Tibial artery (tissue), 4 donors: ENCODE results near the gene ABHD16B.

Experiments
- DNase-seq, 2 donors: peaks; one replicate each; pipeline ENCODE4 v3.0.0-alpha.2; 2019
- H3K27ac ChIP-seq, 2 donors: fragments of 200-600 bp; sonication (generic) in 1 of 2; 1 replicate in 1 of 2; 2 replicates in 1 of 2; pipeline ENCODE4 v1.5.1; 2018 to 2019; ENCODE audit warnings: mild to moderate bottlenecking in 1 of 2
- H3K27me3 ChIP-seq, 2 donors: fragments of 200-600 bp; sonication (generic) in 1 of 2; one replicate each; pipeline versions ENCODE4 v1.5.1 to v1.6.0; 2016 to 2019
- H3K36me3 ChIP-seq, 3 donors: fragments of 200-600 bp; sonication (generic) in 2 of 3; one replicate each; pipeline ENCODE4 v1.5.1; 2016 to 2019; ENCODE audit warnings: mild to moderate bottlenecking in 2 of 3
- H3K4me1 ChIP-seq, 4 donors: fragments of 200-600 bp; sonication (generic) in 2 of 4; 1 replicate in 3 of 4; 2 replicates in 1 of 4; pipeline ENCODE4 v1.5.1; 2016 to 2019
- H3K4me3 ChIP-seq, 2 donors: fragments of 200-600 bp; sonication (generic) in 1 of 2; 1 replicate in 1 of 2; 2 replicates in 1 of 2; pipeline ENCODE4 v1.5.1; 2018 to 2019; ENCODE audit warnings: mild to moderate bottlenecking in 2 of 2
- H3K9me3 ChIP-seq, 3 donors: fragments of 200-600 bp; sonication (generic) in 1 of 3; one replicate each; pipeline ENCODE4 v1.5.1; 2016 to 2019
- intact Hi-C: fragments of 100-400 bp; cut with DNase I; formaldehyde crosslinking; loops from one replicate; pipeline ENCODE4 v1.15.0; 2023; ENCODE audit warnings: low total_unique reads
- TF ChIP-seq, protein P1 (sequence below), 2 experiments: fragments of 200-600 bp in 1 of 2; fragments of 450-650 bp in 1 of 2; IDR thresholded peaks; one replicate each; pipeline ENCODE4 v1.5.1; 2017 to 2019; ENCODE audit warnings: antibody characterized with exemption in 2 of 2, mild to moderate bottlenecking in 1 of 2, moderate library complexity in 1 of 2

The ABHD16B gene

DNA sequence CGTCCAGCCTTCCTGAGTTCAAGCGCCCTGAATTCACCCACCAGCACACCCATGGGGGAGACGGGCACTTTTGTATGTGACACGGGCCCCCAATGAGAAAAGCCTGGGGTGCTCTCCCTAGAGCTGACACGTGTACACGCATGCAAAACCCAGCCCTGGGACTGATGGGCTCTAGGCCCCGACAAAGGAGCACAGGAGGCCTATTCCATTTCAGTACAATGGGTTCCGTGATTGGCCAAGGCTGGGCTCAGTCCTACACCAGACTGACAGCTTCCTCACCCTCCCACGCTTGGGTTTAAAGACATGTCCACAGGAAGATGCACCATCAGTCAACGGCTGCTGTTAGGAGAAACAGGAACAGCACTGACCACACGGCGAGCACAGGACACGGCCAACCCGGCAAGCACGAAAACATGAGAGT lies 39.0 kb upstream of the ABHD16B start:
- H3K4me1 ChIP-seq, result no peaks in the 10 kb centered on the region
- H3K27me3 ChIP-seq, result peaks cover 0 to 11% of the 10 kb centered on the region in 2 donors
- no peak overlapping the region for H3K27ac ChIP-seq
- no peak for DNase-seq
- H3K9me3 ChIP-seq, result no peaks in the 10 kb centered on the region
- TF ChIP-seq, protein P1, sequence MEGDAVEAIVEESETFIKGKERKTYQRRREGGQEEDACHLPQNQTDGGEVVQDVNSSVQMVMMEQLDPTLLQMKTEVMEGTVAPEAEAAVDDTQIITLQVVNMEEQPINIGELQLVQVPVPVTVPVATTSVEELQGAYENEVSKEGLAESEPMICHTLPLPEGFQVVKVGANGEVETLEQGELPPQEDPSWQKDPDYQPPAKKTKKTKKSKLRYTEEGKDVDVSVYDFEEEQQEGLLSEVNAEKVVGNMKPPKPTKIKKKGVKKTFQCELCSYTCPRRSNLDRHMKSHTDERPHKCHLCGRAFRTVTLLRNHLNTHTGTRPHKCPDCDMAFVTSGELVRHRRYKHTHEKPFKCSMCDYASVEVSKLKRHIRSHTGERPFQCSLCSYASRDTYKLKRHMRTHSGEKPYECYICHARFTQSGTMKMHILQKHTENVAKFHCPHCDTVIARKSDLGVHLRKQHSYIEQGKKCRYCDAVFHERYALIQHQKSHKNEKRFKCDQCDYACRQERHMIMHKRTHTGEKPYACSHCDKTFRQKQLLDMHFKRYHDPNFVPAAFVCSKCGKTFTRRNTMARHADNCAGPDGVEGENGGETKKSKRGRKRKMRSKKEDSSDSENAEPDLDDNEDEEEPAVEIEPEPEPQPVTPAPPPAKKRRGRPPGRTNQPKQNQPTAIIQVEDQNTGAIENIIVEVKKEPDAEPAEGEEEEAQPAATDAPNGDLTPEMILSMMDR (IDR thresholded peaks at IDR 0.05), result no peak
- H3K4me3 ChIP-seq, result no peak overlapping the region
- no peaks in the 10 kb centered on the region for H3K36me3 ChIP-seq
- intact Hi-C loops, result no loop called here

DNA sequence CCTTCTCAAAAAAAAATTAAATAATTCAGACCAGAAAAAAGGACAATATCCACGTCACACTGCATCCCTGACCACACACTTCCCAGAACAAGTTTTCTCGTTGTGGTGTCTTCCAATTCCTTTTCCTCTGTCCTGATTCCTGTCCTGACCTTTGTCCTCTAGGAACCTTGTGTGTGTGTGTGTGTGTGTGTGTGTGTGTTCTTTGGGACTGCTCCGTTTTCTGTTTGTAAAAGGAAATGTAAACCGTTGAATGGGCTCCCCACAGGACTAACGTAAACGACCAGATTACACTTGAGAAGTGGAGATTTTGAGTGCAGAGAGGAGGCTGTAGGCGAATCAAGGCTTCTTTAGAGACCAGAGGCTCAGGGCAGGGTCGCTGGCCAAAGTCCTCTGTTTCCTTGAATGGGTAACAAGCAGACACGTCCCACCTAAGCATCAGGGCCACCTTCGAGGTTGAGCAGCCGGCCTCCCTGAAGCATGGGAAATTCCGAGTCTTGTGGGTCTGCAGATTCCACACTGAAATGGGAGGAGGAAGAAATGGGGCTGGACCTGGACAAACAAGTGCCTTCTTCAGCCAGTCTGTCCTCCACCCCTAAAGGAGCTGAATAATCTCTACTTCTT lies 37.5 kb upstream of the ABHD16B start:
- no peaks in the 10 kb centered on the region for H3K4me1 ChIP-seq
- intact Hi-C loops, result no loop called here

GRCh38 chr20:63825331-63826118 lies 35.8 kb upstream of the ABHD16B start:
- TF ChIP-seq, protein P1 (IDR thresholded peaks at IDR 0.05), result no peak
- Histone ChIP-seq H3K9me3 (no peaks in the 10 kb centered on the region), H3K27me3 (peaks cover 0 to 40% of the 10 kb centered on the region in 2 donors), H3K27ac (no peak overlapping the region), H3K4me1 (peaks cover 0 to 13% (median 10%) of the 10 kb centered on the region in 4 donors), H3K4me3 (no peak overlapping the region), H3K36me3 (no peaks in the 10 kb centered on the region)
- intact Hi-C loops, result no loop called here
- DNase-seq, result no peak

More for the DNA sequence above, 37.5 kb upstream of the ABHD16B start:
- Histone ChIP-seq H3K4me3 (no peak overlapping the region), H3K27me3 (peaks cover 0 to 24% of the 10 kb centered on the region in 2 donors), H3K9me3 (no peaks in the 10 kb centered on the region), H3K27ac (no peak overlapping the region), H3K36me3 (no peaks in the 10 kb centered on the region)
- DNase-seq, result no peak
- TF ChIP-seq, protein P1 (IDR thresholded peaks at IDR 0.05), result no peak

GRCh38 chr20:63826753-63827152 lies 34.5 kb upstream of the ABHD16B start:
- Histone ChIP-seq H3K27me3 (peaks cover 0 to 44% of the 10 kb centered on the region in 2 donors), H3K36me3 (no peaks in the 10 kb centered on the region), H3K4me3 (no peak overlapping the region), H3K4me1 (peaks cover 0 to 16% (median 14%) of the 10 kb centered on the region in 4 donors), H3K9me3 (no peaks in the 10 kb centered on the region), H3K27ac (no peak overlapping the region)
- TF ChIP-seq, protein P1 (IDR thresholded peaks at IDR 0.05), result no peak
- no peak for DNase-seq
- intact Hi-C loops, result no loop called here

GRCh38 chr20:63828124-63828523 lies 33.2 kb upstream of the ABHD16B start:
- Histone ChIP-seq H3K4me3 (no peak overlapping the region), H3K27ac (no peak overlapping the region)
- intact Hi-C loops, result no loop called here

More at GRCh38 chr20:63828124-63828523, 33.2 kb upstream of the ABHD16B start:
- TF ChIP-seq, protein P1 (IDR thresholded peaks at IDR 0.05), result no peak
- Histone ChIP-seq H3K4me1 (peaks cover 0 to 21% (median 18%) of the 10 kb centered on the region in 4 donors), H3K36me3 (no peaks in the 10 kb centered on the region), H3K27me3 (peaks cover 0 to 47% of the 10 kb centered on the region in 2 donors), H3K9me3 (no peaks in the 10 kb centered on the region)
- no peak for DNase-seq
